ENCODE results near the gene GTF2B.

DNA sequence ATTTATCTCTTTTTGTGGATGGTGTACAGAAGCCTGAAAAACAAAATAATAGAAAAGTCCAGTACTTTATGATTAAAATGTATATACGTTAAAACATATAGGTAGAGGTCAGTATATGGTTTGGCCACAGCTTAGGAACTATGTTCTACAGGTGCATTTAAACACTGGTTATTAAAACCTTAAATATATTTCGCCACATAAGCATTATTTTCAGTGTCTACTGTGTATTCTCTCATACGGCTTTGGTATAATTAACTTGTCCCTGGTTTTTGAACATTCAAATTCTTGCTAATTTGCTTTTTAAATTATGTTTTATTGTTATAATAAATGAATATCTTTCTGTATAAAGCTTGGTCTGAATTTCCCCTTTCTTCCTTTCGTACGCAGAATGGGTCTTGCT is 87.9 kb downstream of the GTF2B start:
- TF ChIP-seq, protein P1, sequence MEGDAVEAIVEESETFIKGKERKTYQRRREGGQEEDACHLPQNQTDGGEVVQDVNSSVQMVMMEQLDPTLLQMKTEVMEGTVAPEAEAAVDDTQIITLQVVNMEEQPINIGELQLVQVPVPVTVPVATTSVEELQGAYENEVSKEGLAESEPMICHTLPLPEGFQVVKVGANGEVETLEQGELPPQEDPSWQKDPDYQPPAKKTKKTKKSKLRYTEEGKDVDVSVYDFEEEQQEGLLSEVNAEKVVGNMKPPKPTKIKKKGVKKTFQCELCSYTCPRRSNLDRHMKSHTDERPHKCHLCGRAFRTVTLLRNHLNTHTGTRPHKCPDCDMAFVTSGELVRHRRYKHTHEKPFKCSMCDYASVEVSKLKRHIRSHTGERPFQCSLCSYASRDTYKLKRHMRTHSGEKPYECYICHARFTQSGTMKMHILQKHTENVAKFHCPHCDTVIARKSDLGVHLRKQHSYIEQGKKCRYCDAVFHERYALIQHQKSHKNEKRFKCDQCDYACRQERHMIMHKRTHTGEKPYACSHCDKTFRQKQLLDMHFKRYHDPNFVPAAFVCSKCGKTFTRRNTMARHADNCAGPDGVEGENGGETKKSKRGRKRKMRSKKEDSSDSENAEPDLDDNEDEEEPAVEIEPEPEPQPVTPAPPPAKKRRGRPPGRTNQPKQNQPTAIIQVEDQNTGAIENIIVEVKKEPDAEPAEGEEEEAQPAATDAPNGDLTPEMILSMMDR (IDR thresholded peaks at IDR 0.05): no peak
- no peak for TF ChIP-seq POLR2AphosphoS5 (IDR thresholded peaks at IDR 0.05)
- no peak for TF ChIP-seq EP300 (IDR thresholded peaks at IDR 0.05)
- no peak for TF ChIP-seq POLR2A (IDR thresholded peaks at IDR 0.05)
